GM15510 (cell line): ENCODE results near the gene ZNF26.

Experiments
- POLR2A ChIP-seq: IDR thresholded peaks from 3 replicates; pipeline ENCODE4 v1.6.1; 2011; ENCODE audit warnings: borderline replicate concordance; ENCODE audit not compliant: insufficient read length; ENCODE audit errors: extremely low read depth

Gene ZNF26

DNA sequence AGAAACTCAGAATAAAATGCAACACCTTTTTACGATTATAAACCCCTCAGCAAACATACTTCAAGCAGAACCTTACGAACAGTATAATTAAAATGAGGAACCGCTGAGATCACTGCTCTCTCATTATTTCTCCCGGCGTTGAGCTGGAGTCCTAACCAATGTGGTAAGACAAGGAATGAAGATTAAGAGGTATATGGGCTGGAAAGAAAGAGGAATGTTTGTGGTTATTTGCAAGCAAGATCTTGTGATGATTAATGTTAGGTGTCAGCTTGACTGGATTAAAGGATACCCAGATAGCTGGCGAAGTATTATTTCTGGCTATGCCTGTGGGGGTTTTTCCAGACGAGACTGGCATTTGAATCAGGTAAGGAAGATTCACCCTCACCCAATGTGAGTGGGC is 40.8 kb downstream of the ZNF26 start:
- no peak for TF ChIP-seq POLR2A

DNA sequence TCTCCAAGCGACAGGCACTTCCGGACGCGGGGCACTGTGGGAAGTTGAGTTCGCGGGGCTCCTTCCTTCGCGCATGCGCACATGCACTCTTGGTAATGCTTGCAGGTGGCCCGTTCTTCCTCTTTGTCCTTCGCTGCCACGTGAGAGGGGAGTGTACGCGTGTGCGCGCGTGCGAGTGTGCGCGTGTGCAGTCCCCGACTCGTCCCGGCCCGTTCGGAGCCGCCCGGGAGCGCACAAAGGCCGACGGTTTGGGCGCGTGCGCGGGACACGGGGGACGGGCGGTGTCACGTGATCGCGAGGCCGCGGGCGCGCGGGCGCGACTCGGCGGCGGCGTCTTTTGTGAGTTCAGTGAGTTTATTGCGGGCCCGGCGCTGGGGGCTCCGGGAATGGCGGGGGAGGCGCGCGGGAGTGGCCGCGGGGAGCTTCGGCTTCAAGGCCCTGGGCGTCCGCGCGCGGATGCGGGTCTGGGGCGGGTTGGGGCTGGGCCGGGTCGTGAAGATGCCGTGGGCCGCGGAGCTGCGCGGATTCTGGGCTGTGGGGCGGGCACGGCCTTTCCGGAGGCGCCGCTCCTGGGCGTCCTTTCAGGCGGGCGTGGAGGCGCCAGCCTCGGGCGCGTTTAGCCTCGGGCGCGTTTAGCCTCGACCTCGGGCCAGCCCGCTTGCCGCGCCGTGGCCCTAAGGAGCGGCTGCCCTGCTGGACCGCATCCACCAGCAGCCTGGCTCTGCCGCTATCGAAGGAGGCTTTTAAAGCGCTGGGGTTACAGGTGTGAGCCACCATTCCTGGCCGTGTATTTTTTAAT is 51.2 kb downstream of the ZNF26 start, which contains the start of gene ZNF84:
ZNF84 (plus strand) TSS at position 303 of the 799 bp plus-strand sequence. CDS start 3,959 bp downstream, outside the sequence.
- TF ChIP-seq POLR2A = peak; percentile 83

DNA sequence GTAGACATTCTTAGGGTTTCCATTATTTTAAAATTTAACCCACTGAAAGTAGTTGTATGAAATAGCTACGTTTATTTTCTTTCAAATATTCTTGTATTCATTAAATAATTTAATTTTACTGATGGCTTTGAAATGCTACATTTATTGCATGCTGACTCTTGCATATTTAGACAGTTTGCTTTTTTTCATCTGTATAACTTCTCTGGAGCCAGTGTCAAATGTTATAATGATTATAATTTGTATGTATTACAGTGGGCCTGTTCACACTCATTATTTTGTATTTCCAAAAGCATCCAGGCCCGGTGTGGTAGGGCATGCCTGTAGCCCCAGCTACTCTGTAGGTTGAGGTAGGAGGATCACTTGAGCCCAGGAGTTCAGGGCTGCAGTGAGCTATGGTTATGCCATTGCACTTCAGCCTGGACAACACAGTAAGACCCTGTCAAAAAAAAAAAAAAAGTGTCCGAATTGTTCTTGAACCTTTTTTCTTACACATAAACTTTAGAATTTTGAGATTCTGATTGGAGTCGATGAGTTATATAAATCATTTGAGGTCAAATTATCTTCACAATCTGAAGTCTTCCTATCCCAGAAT is 52.0 kb downstream of the ZNF26 start:
- TF ChIP-seq POLR2A = no peak

DNA sequence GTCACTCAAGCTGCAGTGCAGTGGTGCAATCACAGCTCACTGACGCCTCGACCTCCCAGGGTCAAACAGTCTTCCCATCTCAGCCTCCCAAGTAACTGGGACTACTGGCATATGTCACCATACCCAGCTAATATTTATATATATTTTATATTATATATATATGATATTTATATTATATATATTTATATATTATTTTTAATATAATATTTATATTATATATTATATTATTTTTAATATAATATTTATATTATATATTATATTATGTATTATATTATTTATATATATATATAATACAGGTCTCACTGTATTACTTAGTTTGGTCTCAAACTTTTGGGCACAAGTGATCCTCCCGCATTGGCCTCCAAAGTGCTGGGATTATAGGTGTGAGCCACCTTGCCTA is 60.5 kb downstream of the ZNF26 start:
- TF ChIP-seq POLR2A = no peak

DNA sequence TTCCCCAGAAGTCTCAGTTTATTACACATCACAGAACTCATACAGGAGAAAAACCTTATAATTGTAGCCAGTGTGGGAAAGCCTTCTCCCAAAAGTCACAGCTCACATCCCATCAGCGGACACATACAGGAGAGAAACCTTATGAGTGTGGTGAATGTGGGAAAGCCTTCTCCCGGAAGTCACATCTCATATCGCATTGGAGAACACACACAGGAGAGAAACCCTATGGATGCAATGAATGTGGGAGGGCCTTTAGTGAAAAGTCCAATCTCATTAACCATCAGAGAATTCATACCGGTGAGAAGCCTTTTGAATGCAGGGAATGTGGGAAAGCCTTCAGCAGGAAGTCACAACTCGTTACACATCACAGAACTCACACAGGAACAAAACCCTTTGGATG is 71.3 kb downstream of the ZNF26 start:
- no peak for TF ChIP-seq POLR2A

DNA sequence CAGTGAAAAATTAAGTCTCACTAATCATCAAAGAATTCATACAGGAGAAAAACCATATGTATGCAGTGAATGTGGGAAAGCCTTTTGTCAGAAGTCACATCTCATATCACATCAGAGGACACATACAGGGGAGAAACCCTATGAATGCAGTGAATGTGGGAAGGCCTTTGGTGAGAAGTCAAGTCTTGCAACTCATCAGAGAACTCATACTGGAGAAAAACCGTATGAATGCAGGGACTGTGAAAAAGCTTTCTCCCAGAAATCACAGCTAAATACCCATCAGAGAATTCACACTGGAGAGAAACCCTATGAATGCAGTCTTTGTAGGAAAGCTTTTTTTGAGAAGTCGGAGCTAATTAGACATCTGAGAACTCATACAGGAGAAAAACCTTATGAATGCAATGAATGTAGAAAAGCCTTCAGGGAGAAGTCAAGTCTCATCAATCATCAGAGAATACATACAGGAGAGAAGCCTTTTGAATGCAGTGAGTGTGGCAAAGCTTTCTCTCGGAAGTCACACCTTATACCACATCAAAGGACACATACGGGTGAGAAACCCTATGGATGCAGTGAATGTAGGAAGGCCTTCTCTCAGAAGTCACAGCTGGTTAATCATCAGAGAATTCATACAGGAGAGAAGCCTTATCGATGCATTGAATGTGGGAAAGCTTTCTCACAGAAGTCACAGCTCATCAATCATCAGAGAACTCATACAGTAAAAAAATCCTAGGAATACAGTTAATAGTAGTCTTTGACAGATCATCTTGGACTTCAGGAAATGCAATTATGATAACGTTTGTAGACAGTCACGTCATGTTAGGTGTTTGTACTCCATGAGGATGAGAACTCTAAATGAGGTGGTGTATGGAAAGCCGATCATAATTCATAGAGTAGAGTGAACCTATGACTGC is 72.3 kb downstream of the ZNF26 start:
- TF ChIP-seq POLR2A = no peak

DNA sequence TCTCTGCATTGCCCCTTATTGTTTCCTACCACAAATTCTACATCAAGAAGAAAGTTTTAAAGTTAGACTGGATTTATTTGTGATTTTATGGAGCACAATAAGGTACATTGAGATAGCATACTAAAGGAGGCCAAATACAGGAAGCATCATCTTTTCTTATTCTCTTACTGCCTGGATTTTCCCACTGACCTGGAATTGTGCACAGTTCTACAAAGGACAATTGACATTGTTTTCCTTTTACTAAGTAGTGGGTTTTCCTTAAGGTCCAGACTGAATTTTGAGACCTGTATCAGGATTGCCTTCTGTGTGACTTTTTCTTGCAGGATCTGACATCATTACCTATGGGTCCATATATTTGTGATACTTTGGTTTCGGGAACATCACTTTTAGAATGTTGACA is 75.8 kb downstream of the ZNF26 start:
- no peak for TF ChIP-seq POLR2A

DNA sequence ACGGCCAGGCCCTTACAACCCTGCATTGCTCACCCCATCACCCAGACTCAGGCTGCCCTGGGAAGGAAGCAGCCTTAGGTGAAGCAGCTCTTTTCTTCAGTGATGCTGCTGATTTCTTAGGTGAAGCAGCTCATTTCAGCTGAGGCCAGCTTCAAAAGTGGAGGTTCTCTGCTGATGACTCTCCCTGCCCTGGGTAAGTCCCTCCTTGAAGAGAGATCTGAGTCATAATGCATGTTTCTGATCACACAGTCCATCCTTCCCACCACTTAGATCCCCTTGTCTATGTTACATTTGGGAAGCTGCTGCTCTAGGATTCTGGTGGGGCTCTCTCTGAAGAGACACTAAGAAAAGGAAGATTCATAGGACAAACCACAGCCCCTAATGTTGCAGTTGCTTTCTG is 77.4 kb downstream of the ZNF26 start:
- TF ChIP-seq POLR2A = no peak

DNA sequence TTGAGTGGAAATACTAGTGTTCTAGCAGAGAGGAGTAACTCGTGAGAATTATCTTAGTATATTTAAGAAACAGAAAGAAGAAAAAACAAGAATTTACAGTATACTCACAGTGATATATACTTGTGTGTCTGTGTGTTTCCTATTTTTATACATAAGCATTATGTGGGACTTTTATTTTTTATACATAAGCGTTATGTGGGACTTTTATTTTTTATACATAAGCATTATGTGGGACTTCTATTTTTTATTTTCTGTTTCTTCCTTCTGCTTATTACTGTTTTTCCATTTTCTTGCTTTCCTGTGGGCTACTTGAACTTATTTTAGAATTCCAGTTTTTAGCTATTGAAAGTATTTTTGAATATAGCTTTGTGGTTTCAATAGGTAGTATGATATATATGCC is 87.7 kb downstream of the ZNF26 start:
- TF ChIP-seq POLR2A = no peak
